SK-N-SH (cell line): ENCODE data around the gene DUSP1.

Source experiments
- EP300 ChIP-seq, 2 experiments: IDR thresholded peaks; 2 replicates each; pipeline versions ENCODE4 v1.4.0 to v1.6.1; 2012; ENCODE audit warnings: borderline replicate concordance in 1 of 2, low read depth in 1 of 2, low read length in 1 of 2
- EZH2phosphoT487 ChIP-seq: fragments of 200-600 bp; sonication (generic); IDR thresholded peaks from 2 replicates; pipeline ENCODE4 v1.6.1; 2017; ENCODE audit warnings: low read depth, mixed run types, mild to moderate bottlenecking, antibody characterized with exemption, moderate library complexity, borderline replicate concordance
- FOXM1 ChIP-seq: IDR thresholded peaks from 2 replicates; pipeline ENCODE4 v1.4.0; 2012; ENCODE audit warnings: low read depth, mild to moderate bottlenecking
- SIN3A ChIP-seq: IDR thresholded peaks from 2 replicates; pipeline ENCODE4 v1.6.1; 2012; ENCODE audit warnings: low read depth, mild to moderate bottlenecking, low read length, moderate library complexity, borderline replicate concordance
- TF ChIP-seq, protein P1 (sequence below): fragments of 200-600 bp; sonication (generic); IDR thresholded peaks from 2 replicates; pipeline ENCODE4 v1.6.1; 2017; ENCODE audit warnings: antibody characterized with exemption, mild to moderate bottlenecking, moderate library complexity
- TF ChIP-seq, protein P2 (sequence below): IDR thresholded peaks from 2 replicates; pipeline ENCODE4 v1.6.1; 2012; ENCODE audit warnings: mild to moderate bottlenecking, low read depth, low read length, moderate library complexity

DNA sequence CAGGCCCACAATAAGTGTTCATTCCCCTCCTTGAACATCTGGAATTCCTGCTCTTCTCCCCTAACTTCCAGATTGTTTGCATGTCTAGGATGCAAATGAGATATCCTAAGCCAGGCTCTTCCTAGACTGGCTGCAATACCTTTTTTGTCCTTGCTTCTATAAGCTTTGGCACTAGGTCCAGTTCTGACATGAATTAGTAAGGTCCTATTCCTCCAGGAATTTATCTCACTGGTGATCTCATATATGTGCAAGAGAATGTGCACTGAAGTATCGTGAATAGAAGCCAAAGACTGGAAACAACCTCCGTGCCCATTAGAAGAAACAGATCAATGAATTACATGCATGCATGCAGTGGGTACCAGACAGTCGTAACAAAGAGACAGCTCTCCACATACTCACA, 25.2 kb downstream of the DUSP1 start:
- no peak for TF ChIP-seq EZH2phosphoT487
- TF ChIP-seq, protein P1, sequence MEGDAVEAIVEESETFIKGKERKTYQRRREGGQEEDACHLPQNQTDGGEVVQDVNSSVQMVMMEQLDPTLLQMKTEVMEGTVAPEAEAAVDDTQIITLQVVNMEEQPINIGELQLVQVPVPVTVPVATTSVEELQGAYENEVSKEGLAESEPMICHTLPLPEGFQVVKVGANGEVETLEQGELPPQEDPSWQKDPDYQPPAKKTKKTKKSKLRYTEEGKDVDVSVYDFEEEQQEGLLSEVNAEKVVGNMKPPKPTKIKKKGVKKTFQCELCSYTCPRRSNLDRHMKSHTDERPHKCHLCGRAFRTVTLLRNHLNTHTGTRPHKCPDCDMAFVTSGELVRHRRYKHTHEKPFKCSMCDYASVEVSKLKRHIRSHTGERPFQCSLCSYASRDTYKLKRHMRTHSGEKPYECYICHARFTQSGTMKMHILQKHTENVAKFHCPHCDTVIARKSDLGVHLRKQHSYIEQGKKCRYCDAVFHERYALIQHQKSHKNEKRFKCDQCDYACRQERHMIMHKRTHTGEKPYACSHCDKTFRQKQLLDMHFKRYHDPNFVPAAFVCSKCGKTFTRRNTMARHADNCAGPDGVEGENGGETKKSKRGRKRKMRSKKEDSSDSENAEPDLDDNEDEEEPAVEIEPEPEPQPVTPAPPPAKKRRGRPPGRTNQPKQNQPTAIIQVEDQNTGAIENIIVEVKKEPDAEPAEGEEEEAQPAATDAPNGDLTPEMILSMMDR = no peak
- no peak for TF ChIP-seq SIN3A
- TF ChIP-seq, protein P2, sequence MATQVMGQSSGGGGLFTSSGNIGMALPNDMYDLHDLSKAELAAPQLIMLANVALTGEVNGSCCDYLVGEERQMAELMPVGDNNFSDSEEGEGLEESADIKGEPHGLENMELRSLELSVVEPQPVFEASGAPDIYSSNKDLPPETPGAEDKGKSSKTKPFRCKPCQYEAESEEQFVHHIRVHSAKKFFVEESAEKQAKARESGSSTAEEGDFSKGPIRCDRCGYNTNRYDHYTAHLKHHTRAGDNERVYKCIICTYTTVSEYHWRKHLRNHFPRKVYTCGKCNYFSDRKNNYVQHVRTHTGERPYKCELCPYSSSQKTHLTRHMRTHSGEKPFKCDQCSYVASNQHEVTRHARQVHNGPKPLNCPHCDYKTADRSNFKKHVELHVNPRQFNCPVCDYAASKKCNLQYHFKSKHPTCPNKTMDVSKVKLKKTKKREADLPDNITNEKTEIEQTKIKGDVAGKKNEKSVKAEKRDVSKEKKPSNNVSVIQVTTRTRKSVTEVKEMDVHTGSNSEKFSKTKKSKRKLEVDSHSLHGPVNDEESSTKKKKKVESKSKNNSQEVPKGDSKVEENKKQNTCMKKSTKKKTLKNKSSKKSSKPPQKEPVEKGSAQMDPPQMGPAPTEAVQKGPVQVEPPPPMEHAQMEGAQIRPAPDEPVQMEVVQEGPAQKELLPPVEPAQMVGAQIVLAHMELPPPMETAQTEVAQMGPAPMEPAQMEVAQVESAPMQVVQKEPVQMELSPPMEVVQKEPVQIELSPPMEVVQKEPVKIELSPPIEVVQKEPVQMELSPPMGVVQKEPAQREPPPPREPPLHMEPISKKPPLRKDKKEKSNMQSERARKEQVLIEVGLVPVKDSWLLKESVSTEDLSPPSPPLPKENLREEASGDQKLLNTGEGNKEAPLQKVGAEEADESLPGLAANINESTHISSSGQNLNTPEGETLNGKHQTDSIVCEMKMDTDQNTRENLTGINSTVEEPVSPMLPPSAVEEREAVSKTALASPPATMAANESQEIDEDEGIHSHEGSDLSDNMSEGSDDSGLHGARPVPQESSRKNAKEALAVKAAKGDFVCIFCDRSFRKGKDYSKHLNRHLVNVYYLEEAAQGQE = no peak
- TF ChIP-seq FOXM1 = no peak
- TF ChIP-seq EP300 (IDR thresholded peaks at IDR 0.05; ENCODE audit: borderline replicate concordance in 1 of 2, low read depth in 1 of 2, low read length in 1 of 2) = no peak
